Hepatocyte (in vitro differentiated cells): ENCODE results near the gene ROBO1.

Source experiments
- EZH2 ChIP-seq: fragments of 200-600 bp; sonication (generic); IDR thresholded peaks from 2 replicates; pipeline ENCODE4 v1.6.1; 2016; ENCODE audit warnings: antibody characterized with exemption, mild to moderate bottlenecking, borderline replicate concordance
- TF ChIP-seq, protein P1 (sequence below): fragments of 200-600 bp; sonication (generic); IDR thresholded peaks from 2 replicates; pipeline ENCODE4 v1.5.1; 2016; ENCODE audit warnings: antibody characterized with exemption, mild to moderate bottlenecking; ENCODE audit not compliant: poor library complexity

DNA sequence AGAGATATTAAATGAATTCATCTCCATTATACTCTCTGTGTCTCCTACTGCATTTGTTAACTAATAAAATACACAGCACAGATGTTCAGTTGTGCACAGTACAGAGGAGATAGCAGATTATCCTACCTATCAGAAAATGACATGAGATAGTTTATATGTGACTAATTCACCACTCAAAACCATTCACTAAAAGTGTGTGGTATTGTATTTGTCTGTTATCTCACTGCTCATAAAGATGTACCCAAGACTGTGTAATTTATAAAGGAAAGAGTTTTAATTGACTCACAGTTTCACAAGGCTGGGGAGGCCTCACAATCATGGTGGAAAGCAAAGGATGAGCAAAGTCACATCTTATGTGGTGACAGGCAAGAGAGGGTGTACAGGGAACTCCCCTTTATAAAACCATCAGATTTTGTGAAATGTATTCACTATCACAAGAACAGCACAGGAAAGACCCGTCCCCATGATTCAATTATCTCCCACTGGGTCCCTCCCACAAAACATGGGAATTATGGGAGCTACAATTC lies 936.3 kb downstream of the ROBO1 start:
- TF ChIP-seq, protein P1, sequence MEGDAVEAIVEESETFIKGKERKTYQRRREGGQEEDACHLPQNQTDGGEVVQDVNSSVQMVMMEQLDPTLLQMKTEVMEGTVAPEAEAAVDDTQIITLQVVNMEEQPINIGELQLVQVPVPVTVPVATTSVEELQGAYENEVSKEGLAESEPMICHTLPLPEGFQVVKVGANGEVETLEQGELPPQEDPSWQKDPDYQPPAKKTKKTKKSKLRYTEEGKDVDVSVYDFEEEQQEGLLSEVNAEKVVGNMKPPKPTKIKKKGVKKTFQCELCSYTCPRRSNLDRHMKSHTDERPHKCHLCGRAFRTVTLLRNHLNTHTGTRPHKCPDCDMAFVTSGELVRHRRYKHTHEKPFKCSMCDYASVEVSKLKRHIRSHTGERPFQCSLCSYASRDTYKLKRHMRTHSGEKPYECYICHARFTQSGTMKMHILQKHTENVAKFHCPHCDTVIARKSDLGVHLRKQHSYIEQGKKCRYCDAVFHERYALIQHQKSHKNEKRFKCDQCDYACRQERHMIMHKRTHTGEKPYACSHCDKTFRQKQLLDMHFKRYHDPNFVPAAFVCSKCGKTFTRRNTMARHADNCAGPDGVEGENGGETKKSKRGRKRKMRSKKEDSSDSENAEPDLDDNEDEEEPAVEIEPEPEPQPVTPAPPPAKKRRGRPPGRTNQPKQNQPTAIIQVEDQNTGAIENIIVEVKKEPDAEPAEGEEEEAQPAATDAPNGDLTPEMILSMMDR: no peak
- no peak for TF ChIP-seq EZH2
